Esophagus muscularis mucosa (tissue), 4 donors: ENCODE data around the gene CCNY.

Source experiments
- CTCF ChIP-seq, 3 experiments: fragments of 200-600 bp in 2 of 3; fragments of 450-650 bp in 1 of 3; sonication (generic) in 2 of 3; IDR thresholded peaks; one replicate each; pipeline ENCODE4 v1.5.1; 2017 to 2019; ENCODE audit warnings: antibody characterized with exemption in 3 of 3, mild to moderate bottlenecking in 2 of 3, moderate library complexity in 1 of 3
- EP300 ChIP-seq: sonication (generic); formaldehyde crosslinking; IDR thresholded peaks from one replicate; pipeline ENCODE4 v1.6.1; 2017; ENCODE audit warnings: antibody characterized with exemption
- POLR2A ChIP-seq: fragments of 450-650 bp; IDR thresholded peaks from one replicate; pipeline ENCODE4 v1.6.1; 2017; ENCODE audit warnings: antibody characterized with exemption, moderate library complexity, mild to moderate bottlenecking, low read depth
- POLR2AphosphoS5 ChIP-seq, 2 donors: sonication (generic); formaldehyde crosslinking; IDR thresholded peaks; one replicate each; pipeline ENCODE4 v1.6.1; 2017; ENCODE audit warnings: antibody characterized with exemption in 2 of 2

- TF ChIP-seq POLR2AphosphoS5 (IDR thresholded peaks at IDR 0.05), result no peak
- TF ChIP-seq POLR2A, result no peak
- no peak for TF ChIP-seq CTCF (IDR thresholded peaks at IDR 0.05)
- no peak for TF ChIP-seq EP300
Measured at GRCh38 chr10:35446439-35446838, 110.1 kb downstream of the CCNY start.
